Osteocyte (in vitro differentiated cells): Measurements from ENCODE around the gene PSMA5. TPM values are rescaled to one million over a fixed set of nuclear protein-coding genes. Genes with fewer than 3 reads are reported as not detected.
A peak's percentile ranks its signal among the peaks of the same experiment; 100 is the strongest.

Source experiments
- DNase-seq: peaks from one replicate; pipeline ENCODE4 v3.0.0; 2021; ENCODE audit warnings: mixed read lengths; ENCODE audit not compliant: unreplicated experiment; ENCODE audit errors: extremely low spot score
- H3K27ac Mint-ChIP-seq: one replicate; pipeline ENCODE4 v1.8.0; 2021; ENCODE audit warnings: mild to moderate bottlenecking, mixed read lengths; ENCODE audit not compliant: unreplicated experiment
- H3K27me3 Mint-ChIP-seq: one replicate; pipeline ENCODE4 v1.8.0; 2021; ENCODE audit warnings: mixed read lengths; ENCODE audit not compliant: unreplicated experiment
- H3K36me3 Mint-ChIP-seq: one replicate; pipeline ENCODE4 v1.8.0; 2021; ENCODE audit warnings: mixed read lengths; ENCODE audit not compliant: unreplicated experiment
- H3K4me1 Mint-ChIP-seq: one replicate; pipeline ENCODE4 v1.8.0; 2021; ENCODE audit warnings: mixed read lengths; ENCODE audit not compliant: unreplicated experiment
- H3K4me3 Mint-ChIP-seq: one replicate; pipeline ENCODE4 v1.8.0; 2021; ENCODE audit warnings: mild to moderate bottlenecking, moderate library complexity, mixed read lengths; ENCODE audit not compliant: unreplicated experiment
- H3K9me3 Mint-ChIP-seq: one replicate; pipeline ENCODE4 v1.8.0; 2021; ENCODE audit warnings: mixed read lengths; ENCODE audit not compliant: unreplicated experiment
- CTCF ChIP-seq: fragments of 200-600 bp; sonication (generic); IDR thresholded peaks from 2 replicates; pipeline ENCODE4 v1.5.0; 2021; ENCODE audit warnings: antibody characterized with exemption, mild to moderate bottlenecking, moderate library complexity
- total RNA-seq: library from RNA; stranded (reverse); gene quantifications from 2 replicates; pipeline ENCODE4 v1.2.1, GENCODE V29; 2021

PSMA5 gene
- total RNA-seq, 1 donor from 2014 or later, result 108 TPM

- peaks cover 65% of the 10 kb centered on the region for H3K36me3 Mint-ChIP-seq
These were observed 13.7 kb downstream of the PSMA5 start for GRCh38 chr1:109412551-109412950.

GRCh38 chr1:109404838-109405237 is 21.4 kb downstream of the PSMA5 start:
- Mint-ChIP-seq H3K36me3 (peaks cover 33% of the 10 kb centered on the region), H3K4me1 (no peaks in the 10 kb centered on the region), H3K27me3 (no peaks in the 10 kb centered on the region), H3K4me3 (no peak overlapping the region), H3K9me3 (no peaks in the 10 kb centered on the region), H3K27ac (no peak overlapping the region)
- DNase-seq, result no peak
- no peak for TF ChIP-seq CTCF

More at GRCh38 chr1:109412551-109412950, 13.7 kb downstream of the PSMA5 start:
- no peaks in the 10 kb centered on the region for H3K27me3 Mint-ChIP-seq
- no peak overlapping the region for H3K4me3 Mint-ChIP-seq
- H3K27ac Mint-ChIP-seq, result no peak overlapping the region
- no peaks in the 10 kb centered on the region for H3K9me3 Mint-ChIP-seq
- no peak for TF ChIP-seq CTCF
- H3K4me1 Mint-ChIP-seq, result no peaks in the 10 kb centered on the region
- DNase-seq, result no peak

GRCh38 chr1:109402025-109402424 is 24.2 kb downstream of the PSMA5 start:
- H3K4me3 Mint-ChIP-seq, result no peak overlapping the region
- no peaks in the 10 kb centered on the region for H3K27me3 Mint-ChIP-seq
- H3K4me1 Mint-ChIP-seq, result peaks cover 16% of the 10 kb centered on the region
- peaks cover 21% of the 10 kb centered on the region for H3K36me3 Mint-ChIP-seq
- no peak for DNase-seq
- no peak overlapping the region for H3K27ac Mint-ChIP-seq
- no peaks in the 10 kb centered on the region for H3K9me3 Mint-ChIP-seq
- no peak for TF ChIP-seq CTCF

GRCh38 chr1:109400035-109400655 is 26.1 kb downstream of the PSMA5 start:
- Mint-ChIP-seq H3K36me3 (peaks cover 14% of the 10 kb centered on the region), H3K27ac (no peak overlapping the region), H3K4me3 (no peak overlapping the region), H3K27me3 (no peaks in the 10 kb centered on the region), H3K9me3 (no peaks in the 10 kb centered on the region), H3K4me1 (peaks cover 34% of the 10 kb centered on the region)
- DNase-seq, result no peak
- TF ChIP-seq CTCF, result no peak

- H3K9me3 Mint-ChIP-seq, result no peaks in the 10 kb centered on the region
- no peaks in the 10 kb centered on the region for H3K27me3 Mint-ChIP-seq
- no peak for DNase-seq
- H3K36me3 Mint-ChIP-seq, result peaks cover 7% of the 10 kb centered on the region
- TF ChIP-seq CTCF, result peak; percentile 67
- H3K4me3 Mint-ChIP-seq, result peak overlapping the region; percentile 42
- H3K4me1 Mint-ChIP-seq, result peaks cover 40% of the 10 kb centered on the region
- peak overlapping the region; percentile 76 for H3K27ac Mint-ChIP-seq
These were observed 26.8 kb downstream of the PSMA5 start for GRCh38 chr1:109399326-109399957.
